HG02870 (cell line): ENCODE data around the gene PEPD.

ENCODE experiments used
- ATAC-seq: cut with Tn5 transposase; IDR thresholded peaks from one replicate; pipeline ENCODE4 v1.9.1; 2021; ENCODE audit warnings: mild to moderate bottlenecking, moderate library complexity; ENCODE audit not compliant: unreplicated experiment

Gene PEPD

DNA sequence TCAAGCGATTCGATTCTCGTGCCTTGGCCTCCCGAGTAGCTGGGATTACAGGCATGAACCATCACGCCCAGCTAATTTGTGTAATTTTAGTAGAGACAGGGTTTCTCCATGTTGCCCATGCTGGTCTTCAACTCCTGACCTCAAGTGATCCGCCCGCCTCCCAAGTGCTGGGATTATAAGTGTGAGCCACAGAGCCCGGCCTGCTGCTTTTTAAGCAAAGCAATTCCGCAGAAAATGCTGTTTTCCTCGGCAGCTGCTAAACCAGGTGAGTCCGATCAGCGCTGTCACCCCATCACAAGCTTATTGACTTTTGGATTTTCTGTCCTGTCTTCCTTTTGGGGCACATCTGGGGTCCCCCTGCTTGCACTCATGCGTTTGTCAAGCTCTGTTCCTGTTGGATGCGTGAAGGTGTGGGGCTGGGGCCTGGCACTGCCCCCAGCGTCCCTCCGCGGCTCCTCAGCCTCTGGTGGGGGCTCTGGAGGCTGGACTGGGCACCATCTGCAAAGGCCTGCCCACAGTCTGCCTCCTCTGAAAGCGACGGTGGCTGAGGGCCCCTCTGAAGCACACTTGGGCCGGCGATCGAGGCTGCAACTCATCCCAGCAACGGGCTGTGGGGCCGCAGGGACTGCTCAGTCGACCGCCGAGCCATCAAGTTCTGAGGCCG, 122.4 kb downstream of the PEPD start:
- no peak for ATAC-seq

GRCh38 chr19:33398361-33399060, 123.1 kb downstream of the PEPD start:
- ATAC-seq: no peak

DNA sequence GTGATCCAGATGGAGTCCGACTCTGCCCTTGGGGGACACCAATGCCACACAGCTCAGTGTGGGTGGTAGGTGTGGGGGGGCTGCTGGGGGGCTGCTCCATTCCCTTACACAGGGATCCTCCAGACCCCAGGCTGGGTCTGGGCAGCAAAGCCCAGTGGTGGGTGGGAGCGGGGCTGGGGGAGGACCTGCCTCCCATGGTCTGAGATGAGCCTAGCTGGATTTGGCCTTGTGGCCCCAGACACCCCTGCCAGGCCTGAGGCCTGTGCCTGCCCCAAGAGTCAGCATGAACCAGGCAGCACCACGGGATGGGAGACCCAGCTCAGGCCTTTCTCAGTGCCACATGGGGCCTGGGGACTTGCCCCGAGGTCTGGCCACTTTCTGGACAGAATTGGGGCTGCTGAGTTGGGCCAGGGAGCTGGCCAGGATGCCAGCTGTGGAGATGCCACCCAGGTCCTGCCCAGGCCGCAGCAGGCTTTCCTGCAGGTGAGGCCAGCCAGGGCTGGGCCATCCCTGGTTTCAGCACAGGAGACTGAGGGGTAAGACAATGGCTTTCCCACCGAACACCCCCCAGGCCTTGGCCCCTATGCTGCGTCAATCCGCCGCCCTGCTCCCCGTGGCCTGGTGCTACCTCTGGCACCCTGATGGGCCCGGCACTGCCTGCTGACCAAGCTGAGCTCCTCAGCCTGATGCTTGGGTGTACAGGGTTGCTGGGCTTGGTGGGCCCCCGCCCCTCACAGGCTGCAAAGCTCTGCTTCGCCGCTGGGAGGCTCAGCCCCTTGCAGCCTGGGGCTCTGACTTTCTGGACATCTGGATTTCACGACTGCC, 123.8 kb downstream of the PEPD start:
- ATAC-seq: no peak

DNA sequence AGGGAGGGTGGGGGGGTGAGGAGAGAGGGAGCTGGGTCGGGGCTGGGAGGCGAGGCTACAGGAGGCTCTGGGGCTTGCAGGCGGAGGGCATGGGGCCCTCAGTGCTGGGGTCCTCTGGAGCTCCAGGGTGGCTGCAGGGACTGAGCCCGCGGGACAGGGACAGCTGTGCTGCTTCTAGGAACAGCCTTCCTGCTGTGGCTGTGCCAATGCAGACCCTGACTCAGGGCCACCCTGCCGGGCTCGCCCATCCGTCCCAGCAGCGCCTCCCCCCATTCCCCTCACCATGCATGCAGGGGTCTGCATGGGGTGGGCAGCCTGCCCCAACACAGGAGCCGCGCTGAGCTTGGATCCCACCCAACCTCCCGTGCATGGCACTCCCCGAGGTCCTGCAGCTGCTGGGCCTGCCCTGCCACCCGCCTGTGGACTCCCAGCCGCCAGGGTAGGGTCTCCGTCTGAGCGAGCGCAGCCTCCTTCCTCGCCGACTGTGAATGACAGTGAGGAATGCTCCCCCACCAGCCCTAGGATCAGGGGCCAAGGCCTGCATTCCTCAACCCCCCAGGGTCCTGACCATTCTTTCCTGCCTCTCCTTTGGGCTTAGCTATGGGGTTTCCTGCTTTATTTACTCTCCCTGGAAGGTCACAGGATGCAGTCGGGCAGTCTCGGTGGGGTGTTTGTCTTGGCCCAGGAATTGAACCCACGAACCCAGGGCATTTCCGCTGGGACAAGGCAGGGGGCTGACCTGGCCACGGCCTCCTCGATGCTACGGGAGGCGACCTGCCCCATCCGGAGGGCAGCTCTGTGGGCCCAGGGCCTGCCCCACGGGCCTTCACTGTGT, 124.7 kb downstream of the PEPD start:
- ATAC-seq: no peak

DNA sequence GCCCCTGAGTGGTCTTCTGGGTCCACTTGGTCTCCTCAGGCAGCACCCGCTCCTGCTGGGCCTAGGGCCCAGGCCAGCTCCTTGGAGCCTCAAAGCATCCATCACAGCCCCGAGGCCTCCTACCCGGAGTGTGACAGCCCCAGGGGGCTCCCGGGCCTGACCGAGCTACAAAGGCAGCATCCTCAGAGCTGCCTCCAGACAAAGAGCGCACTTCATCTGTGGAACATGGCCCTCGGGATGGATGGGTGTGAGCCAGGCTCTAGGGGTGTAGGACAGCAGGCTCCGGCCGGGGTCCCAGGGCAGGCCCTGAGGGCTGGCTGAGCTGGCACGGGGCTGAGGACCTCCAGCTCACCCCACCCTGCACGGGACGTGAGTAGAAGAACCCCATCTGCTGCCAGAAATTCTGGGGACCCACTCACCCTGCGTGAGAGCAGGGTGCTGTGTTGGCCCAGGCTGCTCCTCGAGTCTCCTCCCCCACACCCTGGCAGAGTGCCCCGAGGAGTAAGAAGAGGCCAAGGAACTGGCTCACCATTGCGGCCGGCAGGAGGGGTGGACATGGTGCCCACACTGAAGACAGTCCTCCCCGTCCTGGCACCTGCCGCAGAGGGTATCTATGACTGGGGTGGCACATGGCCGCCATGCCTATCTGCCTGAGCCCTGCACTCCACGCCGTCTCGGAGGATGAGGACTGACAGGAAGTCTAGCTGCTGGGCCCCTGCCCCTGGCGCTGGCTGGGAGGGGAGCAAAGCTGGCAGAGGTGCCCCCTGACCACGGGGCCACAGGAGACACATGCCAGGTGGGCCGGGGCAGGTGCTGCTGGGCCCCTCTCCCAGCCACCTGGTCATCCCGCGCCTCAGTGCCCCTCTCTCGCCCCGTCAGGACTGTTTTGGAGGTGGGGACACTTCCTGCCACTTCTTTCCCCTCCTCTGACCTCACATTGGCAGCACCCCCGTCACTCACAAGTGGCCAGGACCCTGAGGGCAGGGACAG, 125.7 kb downstream of the PEPD start:
- ATAC-seq: no peak

DNA sequence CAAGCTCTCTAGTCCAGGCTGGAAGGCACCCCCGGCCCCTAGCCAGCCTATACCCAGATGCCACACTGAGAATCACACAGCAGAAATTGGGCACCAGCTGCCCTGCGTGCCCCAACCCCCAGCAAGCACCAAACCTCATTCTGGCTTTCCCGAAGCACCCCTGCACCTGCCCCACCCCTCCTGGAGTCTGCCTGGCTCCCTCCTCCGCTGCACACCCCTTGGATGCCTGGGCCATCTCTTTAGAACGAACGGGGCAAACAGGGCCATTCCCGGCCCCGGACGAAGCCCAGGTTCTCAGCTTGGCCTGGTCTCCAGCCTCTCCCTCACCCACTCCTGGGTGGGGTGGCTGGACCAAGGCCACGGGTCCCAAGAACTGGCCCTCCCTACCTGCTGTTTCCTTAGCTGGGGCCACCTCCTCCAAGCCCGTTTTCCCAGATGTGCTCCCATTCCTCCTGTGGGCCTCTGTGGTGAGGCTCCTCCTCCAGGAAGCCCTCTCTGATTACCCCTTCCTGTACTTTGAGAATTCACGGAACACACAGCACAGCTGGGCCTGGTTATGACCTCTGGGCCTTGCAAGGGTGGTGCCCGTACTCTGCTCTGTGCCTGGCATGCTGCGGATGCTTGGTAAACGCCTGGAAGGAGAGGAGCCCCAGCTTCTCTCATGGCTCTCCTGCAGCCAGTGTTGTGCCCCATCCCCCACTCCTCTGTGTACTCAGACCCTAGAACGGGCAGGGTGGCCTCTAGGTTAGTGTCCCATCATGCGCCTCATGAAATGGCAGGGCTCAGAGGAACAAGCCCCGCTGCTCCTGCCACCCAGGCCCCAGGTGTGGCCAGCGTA, 126.6 kb downstream of the PEPD start:
- ATAC-seq: no peak

DNA sequence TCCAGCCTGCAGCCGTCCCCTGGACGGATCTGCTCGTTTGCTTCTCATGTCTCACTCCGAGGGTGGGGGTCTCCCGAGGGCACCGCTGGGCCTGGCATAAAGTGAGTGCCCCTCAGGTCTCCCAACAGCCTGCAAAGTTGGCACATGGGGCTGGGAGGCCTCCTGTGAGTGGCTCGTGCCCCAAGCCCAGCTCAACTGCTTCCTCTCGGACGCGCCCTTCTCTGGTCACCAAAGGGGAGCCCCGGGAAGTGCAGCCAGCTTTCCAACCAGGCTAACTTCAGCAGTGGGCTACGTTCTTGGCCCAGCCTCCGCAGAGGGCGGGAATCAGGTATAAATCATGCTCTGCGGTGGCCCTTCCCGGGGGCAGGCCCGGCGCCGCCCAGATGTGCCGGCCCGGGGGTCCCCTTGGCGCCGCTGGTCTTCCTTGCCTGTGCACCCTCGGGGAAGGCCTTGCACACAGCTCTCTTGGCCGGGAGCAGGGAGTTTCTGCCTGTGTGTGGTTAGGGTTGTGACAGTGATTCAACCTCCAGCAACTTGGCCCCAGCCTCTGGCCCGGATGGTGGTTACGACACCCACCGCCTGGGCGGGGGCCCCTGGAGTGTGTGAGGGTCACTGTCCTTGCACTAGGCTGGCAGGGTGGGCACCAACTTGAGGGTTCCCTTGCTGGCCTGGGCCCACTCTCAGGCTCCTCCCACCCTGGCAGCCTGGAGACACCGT, 127.4 kb downstream of the PEPD start:
- ATAC-seq: no peak

DNA sequence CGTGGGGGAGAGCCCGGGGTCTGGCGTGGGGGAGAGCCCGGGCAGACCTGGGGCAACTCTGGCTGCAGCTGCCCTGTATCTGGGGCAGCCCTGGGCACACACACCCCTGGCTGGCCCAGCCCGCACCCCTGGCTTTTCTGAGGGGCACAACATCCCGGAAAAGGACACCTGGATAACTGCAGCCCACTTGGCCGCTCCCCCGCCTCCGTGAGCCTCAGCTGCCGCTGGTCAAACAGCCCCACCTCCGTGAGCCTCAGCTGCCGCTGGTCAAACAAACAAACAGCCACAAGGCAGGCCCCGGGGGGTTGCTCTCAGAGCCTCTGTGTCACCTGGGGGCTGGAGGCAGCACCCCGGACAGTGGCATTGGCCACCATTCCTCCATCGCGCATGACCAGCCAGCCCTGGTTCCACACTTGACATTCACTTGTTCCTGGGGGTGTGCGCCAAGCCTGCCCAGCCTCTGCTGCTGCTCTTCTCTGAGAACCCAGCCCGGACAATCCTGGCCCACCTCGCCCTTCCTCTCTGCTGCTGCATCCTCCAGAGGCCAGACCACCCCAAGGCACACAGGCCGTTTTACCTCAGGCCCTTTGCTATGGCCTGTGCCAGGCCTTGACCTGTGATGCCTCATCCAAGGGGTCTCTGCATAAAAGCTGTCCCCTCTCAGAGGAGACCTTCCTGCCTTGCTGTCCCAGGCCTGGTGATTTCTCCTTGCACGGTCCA, 128.1 kb downstream of the PEPD start:
- no peak for ATAC-seq

DNA sequence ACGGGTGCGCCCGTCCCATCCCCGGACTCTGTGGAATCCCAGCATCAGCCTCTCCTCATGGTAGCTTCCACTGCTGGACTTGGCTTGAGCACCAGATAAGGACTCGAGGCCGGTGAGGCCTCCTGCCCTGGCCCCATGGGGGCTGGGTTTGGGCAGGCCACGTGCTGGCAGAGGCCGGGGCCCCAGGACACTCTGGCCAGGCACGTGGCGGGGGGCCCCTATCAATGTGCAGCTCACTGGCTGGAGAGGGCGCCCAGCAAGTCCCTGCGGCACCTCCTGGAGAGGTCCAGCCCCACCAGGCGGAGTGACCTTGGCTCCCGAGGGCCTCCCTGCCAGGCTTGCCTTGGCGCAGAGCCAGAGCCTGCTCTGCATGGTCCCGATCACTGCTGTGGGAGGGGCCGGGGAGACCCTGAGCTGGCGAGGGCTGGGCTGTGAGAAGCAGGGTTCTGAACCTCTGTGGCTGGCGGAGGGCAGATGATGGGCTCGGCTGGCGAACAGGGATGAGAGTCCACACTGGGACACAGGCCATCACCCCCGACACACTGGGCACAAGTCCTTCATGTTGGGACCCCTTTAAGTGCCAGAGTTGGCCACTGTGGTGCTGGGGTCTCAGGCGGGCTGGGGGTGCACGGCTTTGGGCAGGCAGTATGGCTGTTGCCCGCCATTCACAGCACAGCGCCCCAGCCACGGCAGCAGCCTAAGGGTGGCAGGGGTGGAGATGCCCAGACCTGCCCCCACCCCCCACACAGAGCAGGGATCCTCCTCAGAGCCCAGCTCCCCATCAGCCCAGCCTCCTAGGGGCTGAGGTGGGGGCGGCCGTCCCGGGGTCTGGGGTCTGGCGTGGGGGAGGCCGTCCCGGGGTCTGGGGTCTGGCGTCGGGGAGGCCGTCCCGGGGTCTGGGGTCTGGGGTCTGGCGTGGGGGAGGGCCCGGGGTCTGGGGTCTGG, 129.0 kb downstream of the PEPD start:
- ATAC-seq: no peak

- no peak for ATAC-seq
These were observed 129.9 kb downstream of the PEPD start for GRCh38 chr19:33391631-33392249.

DNA sequence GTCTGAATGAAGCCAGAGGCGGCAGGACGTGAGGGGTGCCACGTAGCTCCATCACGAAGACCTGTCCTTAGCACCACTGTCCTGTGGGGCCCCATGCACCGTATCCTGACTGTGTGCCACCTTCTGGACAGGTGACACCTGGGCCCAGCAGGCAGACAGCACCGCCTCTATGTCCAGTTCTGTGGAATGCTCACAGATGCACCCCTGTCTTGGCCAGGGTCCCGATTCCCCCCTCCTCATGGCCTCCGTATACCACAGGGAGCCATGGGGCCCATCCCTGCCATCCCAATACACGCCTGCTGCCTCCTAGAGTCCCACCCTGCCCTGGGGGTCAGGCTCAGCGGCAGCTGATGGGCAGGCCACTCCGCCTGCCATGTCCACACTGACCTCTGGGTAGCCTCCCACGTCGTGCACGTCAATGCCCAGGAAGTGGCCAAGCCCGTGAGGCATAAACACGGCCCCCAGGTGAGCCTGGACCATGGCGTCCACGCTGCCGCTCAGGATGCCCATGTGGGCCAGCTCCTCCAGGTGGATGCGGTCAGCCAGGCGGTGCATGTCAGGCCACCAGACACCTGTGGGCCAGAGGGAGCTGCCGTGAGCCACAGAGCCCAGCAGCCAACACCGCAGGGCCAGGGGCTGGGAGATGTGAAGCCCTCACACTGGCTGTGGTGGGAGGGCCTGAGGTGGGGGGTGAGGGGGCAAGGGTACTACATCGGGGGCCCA, 130.5 kb downstream of the PEPD start:
- no peak for ATAC-seq

DNA sequence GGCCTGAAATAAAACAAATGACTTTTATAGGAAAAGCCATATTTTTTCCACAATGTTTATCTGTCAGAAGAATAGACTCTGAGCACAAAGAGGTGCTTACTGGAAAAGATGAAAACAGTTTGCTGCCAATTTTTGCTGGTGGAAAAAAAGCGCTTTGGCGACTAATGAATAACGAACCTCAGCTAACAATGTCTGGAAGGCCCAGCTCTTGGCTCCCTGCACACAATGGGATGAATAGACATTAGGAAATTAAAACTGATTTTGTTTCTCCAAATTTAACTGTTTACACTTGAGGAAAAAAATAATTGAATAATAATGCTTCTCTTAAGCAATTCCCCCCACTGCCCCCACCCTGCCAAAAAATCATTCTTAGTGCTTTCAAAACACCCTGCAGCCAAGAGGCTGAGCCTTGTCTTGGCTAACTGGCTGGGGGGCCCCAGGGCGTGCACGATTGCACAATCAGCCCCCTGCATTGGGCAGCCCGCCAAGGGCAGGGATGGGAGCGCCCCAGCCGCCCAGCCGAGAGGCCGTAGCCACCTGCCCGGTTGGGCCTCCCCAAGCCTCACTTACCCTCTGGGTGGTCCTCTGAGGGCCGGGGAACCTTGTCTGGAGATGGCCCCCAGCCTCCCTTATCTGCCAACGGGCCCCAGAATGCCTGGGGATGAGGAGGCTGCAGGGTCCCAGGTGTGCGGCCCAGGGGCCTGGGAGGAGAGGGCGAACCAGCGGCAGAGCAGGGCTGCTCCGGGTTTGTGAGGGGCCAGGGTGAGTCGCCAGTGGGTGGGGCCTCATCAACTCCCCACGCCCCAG, 131.3 kb downstream of the PEPD start:
- no peak for ATAC-seq

DNA sequence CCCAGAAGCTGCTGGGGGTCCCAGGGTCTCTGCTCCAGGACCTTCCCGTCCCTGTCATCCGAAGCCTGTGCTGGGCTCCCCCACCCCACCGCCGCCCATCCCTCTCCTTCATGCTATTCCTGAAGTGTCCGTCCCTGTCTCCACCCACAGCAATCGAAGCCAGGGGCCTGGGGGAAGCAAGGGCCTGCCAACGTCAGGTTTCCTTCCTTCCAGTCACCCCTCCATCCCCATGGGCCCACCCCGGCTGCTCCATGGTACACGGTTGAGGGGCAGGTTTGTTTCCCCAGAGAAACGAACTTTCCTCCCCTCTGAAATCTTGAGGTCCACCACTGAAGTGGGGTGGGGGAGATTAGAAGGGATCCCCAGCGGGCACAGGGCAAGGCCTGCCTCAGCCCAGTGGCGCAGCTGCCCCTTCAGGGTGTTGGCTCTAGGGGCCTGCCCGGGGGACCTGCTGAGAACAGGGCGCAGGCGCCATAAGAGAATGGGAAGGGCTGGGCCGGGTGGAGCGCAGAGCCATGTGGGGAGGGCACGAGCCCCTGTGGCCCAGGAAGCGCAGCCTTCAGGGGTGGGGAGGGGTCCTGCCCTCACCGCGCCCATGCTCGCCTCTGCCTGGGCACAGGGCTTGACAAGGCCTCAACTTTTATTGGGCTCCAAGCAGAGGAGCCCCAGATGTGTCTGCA, 132.0 kb downstream of the PEPD start:
- no peak for ATAC-seq
